Neural crest cell (in vitro differentiated cells): ENCODE data around the gene NEUROD1. TPM values are rescaled to one million over a fixed set of nuclear protein-coding genes. Genes with fewer than 3 reads are reported as not detected.
A peak's percentile ranks its signal among the peaks of the same experiment; 100 is the strongest.

Experiments
- DNase-seq: peaks from one replicate; pipeline ENCODE4 v3.0.0; 2021; ENCODE audit warnings: low read depth, mixed read lengths, low spot score
- H3K27ac Mint-ChIP-seq: one replicate; pipeline ENCODE4 v1.8.0; 2021; ENCODE audit warnings: mild to moderate bottlenecking, mixed read lengths; ENCODE audit not compliant: unreplicated experiment
- H3K27me3 Mint-ChIP-seq: 2 replicates; pipeline ENCODE4 v1.8.0; 2021; ENCODE audit warnings: low read depth, mild to moderate bottlenecking, mixed read lengths
- H3K36me3 Mint-ChIP-seq: 2 replicates; pipeline ENCODE4 v1.8.0; 2021; ENCODE audit warnings: low read depth, mild to moderate bottlenecking, mixed read lengths
- H3K4me1 Mint-ChIP-seq: 2 replicates; pipeline ENCODE4 v1.8.0; 2021; ENCODE audit warnings: mixed read lengths
- H3K4me3 Mint-ChIP-seq: one replicate; pipeline ENCODE4 v1.8.0; 2021; ENCODE audit warnings: mild to moderate bottlenecking, mixed read lengths
- H3K9me3 Mint-ChIP-seq: 2 replicates; pipeline ENCODE4 v1.8.0; 2021; ENCODE audit warnings: mixed read lengths
- total RNA-seq: library from RNA; stranded (reverse); gene quantifications from 2 replicates; pipeline ENCODE4 v1.2.1, GENCODE V29; 2021
- TF ChIP-seq, protein P1 (sequence below): fragments of 200-600 bp; sonication (generic); conservative IDR thresholded peaks from 2 replicates; pipeline ENCODE4 v1.5.0; 2021; ENCODE audit warnings: antibody characterized with exemption, mild to moderate bottlenecking

The NEUROD1 gene
- total RNA-seq, 1 donor from 2014 or later, result 2.7 TPM

DNA sequence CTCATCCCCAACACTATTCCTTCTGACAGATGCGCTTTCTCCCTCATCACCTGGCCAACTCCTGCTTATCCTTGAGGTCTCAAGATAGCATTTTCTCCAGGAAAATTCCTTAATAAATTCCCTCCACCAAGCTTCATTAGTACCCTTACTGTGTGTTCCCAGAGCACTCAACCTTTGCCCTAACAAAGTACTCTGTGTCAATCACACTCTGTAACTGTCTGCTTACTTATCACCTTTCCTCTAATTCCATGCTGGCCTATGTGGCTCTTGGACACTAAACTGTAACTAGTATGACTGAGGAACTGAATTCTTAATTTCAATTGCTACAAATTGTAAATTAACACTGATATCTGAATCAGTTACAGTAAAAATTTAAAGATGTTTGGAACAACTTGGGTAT lies 17.9 kb upstream of the NEUROD1 start:
- Mint-ChIP-seq H3K27ac (no peak overlapping the region), H3K4me1 (no peaks in the 10 kb centered on the region), H3K27me3 (peaks cover 61% of the 10 kb centered on the region), H3K9me3 (peaks cover 4% of the 10 kb centered on the region), H3K4me3 (no peak overlapping the region), H3K36me3 (peaks cover 2% of the 10 kb centered on the region)
- TF ChIP-seq, protein P1, sequence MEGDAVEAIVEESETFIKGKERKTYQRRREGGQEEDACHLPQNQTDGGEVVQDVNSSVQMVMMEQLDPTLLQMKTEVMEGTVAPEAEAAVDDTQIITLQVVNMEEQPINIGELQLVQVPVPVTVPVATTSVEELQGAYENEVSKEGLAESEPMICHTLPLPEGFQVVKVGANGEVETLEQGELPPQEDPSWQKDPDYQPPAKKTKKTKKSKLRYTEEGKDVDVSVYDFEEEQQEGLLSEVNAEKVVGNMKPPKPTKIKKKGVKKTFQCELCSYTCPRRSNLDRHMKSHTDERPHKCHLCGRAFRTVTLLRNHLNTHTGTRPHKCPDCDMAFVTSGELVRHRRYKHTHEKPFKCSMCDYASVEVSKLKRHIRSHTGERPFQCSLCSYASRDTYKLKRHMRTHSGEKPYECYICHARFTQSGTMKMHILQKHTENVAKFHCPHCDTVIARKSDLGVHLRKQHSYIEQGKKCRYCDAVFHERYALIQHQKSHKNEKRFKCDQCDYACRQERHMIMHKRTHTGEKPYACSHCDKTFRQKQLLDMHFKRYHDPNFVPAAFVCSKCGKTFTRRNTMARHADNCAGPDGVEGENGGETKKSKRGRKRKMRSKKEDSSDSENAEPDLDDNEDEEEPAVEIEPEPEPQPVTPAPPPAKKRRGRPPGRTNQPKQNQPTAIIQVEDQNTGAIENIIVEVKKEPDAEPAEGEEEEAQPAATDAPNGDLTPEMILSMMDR, result no peak
- DNase-seq, result no peak

DNA sequence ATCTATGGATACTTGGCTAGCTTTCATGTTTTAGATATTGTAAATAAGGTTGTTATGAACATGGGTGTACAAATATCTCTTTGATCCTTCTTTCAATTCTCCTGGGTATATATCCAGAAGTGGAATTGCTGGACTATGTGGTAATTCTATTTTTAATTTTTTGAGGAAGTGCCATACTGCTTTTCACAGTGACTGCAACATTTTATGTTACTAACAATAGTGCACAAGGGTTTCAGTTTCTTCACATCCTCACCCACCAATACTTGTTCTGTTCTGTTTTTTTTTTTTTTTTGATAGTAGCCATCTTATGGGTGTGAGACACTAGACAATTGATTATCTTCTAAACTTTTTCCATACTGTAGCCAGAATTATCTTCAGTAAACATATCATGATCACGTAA lies 17.3 kb upstream of the NEUROD1 start:
- no peak overlapping the region for H3K27ac Mint-ChIP-seq
- no peak overlapping the region for H3K4me3 Mint-ChIP-seq
- TF ChIP-seq, protein P1, result no peak
- H3K4me1 Mint-ChIP-seq, result no peaks in the 10 kb centered on the region
- DNase-seq, result no peak
- H3K27me3 Mint-ChIP-seq, result peaks cover 67% of the 10 kb centered on the region
- peaks cover 3% of the 10 kb centered on the region for H3K9me3 Mint-ChIP-seq
- H3K36me3 Mint-ChIP-seq, result no peaks in the 10 kb centered on the region

DNA sequence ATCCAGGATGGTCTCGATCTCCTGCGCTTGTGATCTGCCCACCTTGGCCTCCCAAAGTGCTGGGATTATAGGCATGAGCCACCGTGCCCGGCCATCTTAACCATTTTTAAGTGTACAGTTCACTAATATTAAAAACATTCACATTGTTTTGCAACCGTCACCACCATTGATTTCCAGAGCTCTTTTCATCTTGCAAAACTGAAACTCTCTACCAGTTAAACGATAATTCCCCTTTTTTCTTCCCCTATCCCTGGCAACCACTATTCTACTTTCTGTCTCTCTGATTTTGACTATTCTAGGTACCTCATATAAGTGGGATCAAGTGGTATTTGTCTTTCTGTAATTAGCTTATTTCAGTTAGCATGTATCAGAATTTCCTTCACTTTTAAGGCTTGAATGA lies 16.8 kb upstream of the NEUROD1 start:
- Mint-ChIP-seq H3K27ac (no peak overlapping the region), H3K4me1 (no peaks in the 10 kb centered on the region), H3K36me3 (no peaks in the 10 kb centered on the region), H3K27me3 (peaks cover 72% of the 10 kb centered on the region), H3K4me3 (no peak overlapping the region), H3K9me3 (no peaks in the 10 kb centered on the region)
- TF ChIP-seq, protein P1, result no peak
- DNase-seq, result no peak

DNA sequence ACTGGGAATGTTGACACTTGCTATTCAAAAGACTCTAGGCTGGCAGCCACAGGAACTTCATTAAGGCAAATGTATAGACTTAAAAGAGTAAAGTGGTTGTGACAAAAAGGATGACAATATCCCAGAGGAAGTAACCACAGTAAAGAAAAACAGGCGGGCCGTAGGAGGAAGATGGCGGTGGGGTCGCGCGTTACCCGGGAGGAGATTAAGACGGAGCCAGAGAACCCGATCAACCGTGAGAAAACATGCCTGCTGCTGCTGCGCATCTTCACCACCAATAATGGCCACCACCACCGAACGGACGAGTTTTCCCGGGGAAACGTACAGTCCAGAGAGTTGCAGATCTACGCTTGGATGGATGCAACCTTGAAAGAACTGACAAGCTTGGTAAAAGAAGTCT lies 14.0 kb upstream of the NEUROD1 start:
- H3K9me3 Mint-ChIP-seq, result no peaks in the 10 kb centered on the region
- H3K4me1 Mint-ChIP-seq, result no peaks in the 10 kb centered on the region
- no peak for DNase-seq
- H3K27ac Mint-ChIP-seq, result no peak overlapping the region
- no peaks in the 10 kb centered on the region for H3K36me3 Mint-ChIP-seq
- H3K4me3 Mint-ChIP-seq, result no peak overlapping the region
- TF ChIP-seq, protein P1, result no peak
- peaks cover 84% of the 10 kb centered on the region for H3K27me3 Mint-ChIP-seq

DNA sequence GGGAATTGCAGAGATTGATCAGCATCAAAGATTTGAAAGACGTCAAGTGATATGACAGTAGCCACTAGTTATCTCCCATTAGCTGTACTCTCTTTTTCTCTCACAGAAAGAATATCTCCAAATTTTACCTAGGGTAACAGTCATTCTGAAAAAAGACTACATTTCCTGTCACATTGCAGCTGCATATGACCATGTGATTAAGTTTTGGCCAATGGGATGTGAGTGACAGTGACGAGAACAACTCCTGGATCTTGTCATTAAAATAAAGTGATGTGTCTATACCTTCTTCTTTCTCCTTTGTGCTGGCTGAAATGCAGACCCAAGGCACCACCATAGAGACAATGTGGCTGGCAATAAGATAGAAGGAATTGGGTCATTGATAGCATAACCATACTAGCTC lies 10.5 kb upstream of the NEUROD1 start:
- Mint-ChIP-seq H3K9me3 (no peaks in the 10 kb centered on the region), H3K36me3 (no peaks in the 10 kb centered on the region), H3K4me1 (no peaks in the 10 kb centered on the region), H3K27me3 (peaks cover 95% of the 10 kb centered on the region), H3K4me3 (no peak overlapping the region), H3K27ac (no peak overlapping the region)
- TF ChIP-seq, protein P1, result no peak
- no peak for DNase-seq

DNA sequence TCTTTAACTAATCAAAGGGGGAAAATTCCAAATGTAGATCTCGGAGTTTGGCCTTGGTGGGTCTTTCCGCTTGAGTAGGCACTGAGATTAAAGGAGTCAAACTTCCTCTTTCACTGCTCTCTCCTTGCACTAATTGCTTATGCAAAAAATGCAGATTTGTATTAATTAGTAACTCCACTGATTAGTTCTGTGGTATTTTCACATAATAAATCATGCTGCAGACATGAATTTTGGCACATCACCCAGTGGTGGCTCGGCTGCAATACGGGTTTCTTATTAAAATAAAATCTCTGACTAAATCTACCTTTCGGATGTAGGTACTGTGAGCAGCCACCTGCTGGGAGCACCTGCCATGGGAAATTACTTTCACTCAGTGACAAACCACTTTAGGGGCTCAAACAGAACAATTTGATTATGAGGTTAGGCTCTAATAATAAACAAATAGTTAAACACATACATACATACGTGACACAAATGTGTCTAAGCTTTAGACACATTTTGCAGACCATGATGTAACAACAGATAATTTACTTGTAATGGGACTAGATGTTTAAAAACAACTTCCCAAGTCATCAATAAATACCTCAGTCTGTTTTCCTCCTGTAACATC lies 6.4 kb upstream of the NEUROD1 start:
- Mint-ChIP-seq H3K27ac (no peak overlapping the region), H3K27me3 (peaks cover 100% of the 10 kb centered on the region), H3K9me3 (no peaks in the 10 kb centered on the region), H3K36me3 (no peaks in the 10 kb centered on the region), H3K4me1 (peaks cover 30% of the 10 kb centered on the region), H3K4me3 (no peak overlapping the region)
- TF ChIP-seq, protein P1, result peak; percentile 10
- DNase-seq, result no peak
